Daoy (cell line): ENCODE results near the gene XPO5. TPM values are rescaled to one million over a fixed set of nuclear protein-coding genes. Genes with fewer than 3 reads are reported as not detected.

Experiments
- DNase-seq: peaks from one replicate; pipeline ENCODE4 v3.0.0-alpha.2; 2015; ENCODE audit warnings: low read depth
- total RNA-seq: library from RNA; depleted of rRNA; stranded (reverse); fragments of >200 nt; shearing (Covaris generic); gene quantifications from 2 replicates; pipeline ENCODE4 v1.2.3, GENCODE V29; 2014

XPO5 gene
- total RNA-seq, 1 experiment from 2014 or later: 62.1 TPM

- no peak for DNase-seq
Observed at GRCh38 chr6:43517505-43518357, 58.1 kb downstream of the XPO5 start.

DNA sequence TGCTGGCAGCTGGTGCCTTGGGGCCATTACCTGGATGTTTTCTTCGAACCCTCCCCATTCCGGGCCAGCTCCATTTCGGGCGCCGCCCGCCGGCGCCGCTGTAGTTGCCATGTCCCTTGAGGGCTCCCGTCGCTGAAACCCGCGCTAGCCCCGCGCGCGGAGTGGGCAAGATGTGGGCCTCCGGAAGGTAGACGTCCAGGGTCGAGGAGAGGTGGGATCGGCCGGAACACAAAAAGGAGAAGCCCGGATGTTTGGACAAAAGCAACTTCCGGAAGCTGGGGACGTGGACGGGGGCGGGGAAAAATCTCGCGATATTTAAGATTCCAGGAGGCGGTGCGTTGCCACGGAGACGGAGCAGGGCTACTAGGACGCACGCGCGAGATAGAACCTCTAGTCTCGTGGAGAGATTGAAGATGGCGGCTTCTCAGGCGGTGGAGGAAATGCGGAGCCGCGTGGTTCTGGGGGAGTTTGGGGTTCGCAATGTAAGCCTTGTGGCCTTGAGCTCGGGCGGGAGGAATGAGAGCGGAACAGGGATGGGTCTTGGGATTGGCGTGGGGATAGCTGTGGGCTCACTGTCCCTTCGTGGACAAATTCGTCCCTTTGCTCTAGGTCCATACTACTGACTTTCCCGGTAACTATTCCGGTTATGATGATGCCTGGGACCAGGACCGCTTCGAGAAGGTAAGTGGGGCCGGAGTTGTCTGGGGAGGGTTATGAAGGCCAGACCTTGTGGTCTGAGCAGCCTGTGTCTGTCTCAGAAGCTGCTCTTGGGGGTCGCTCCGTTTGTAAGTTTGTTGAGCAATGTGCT lies 58.9 kb downstream of the XPO5 start, which contains the start of the genes POLR1C and YIPF3:
Gene POLR1C (plus strand): TSS at position 393 of the 808 bp plus-strand sequence. CDS start 21 bp downstream, at position 414.
Gene YIPF3 (minus strand): TSS at position 230 of the 808 bp plus-strand sequence. CDS start 119 bp downstream, at position 111.
- DNase-seq: peak; percentile 98

GRCh38 chr6:43516367-43516696 lies 59.5 kb downstream of the XPO5 start:
- no peak for DNase-seq

DNA sequence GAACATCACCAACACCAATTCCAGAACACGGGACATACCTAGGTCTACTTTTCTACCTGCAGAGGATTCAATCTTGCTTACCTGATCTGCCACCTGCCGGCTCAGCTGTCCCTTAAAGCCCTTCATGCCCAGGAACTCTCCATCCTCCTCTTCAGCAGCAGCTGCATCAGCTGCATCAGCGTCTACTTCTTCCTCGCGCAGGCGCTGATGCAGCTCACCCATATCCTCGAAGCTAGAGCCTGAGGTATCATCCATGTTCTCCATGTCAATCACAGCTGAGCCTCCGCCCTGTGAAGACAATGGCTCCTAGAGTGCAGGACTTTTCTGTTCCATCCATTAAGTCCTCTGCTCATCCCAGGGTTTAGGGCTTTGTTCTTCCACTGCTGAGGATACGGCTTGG lies 60.0 kb downstream of the XPO5 start:
- no peak for DNase-seq

DNA sequence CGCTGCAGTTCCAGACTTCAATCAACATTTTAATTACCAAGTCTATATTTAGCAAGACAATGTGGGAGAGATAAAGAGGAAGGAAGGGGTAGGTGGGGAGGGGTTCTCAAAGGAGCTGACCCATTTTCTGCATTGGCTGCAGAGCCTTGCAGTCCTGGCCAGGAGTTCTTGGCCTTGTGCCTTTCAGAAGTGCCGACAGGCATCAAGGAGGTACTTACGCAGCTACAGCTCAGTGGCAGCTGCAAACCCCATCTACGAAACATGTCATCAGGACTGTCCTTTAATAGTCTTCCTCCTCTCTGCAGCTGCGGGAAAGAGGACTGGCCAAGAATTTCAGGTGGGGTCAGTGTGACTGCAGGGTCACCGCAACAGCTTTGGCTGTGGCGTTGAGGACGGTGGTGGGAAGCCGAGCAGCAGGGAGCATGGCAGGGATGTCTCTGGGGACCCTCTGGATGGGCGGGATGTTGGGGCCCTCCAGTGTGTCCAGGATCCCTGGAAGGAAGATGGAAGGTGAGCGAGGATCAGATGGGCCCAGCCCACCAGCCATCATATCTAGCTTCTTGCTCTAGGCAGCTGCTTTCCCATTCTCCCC lies 63.9 kb downstream of the XPO5 start:
- DNase-seq: no peak

DNA sequence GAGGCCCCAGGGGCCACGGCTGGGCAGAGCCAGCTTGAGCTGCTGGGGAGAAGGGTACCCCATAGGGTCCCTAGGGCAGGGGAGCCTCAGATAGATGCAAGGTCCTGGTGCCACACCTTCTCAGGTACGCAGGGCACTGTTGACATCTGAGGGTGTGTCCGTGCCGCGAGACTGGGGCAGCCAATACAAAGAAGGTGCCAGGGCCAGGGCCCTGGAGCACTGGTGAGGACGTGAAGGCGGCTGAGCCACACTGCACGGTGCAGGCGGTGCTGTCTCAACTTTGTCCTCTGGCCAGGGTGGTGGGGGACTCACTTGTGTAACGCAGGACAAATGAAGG lies 65.0 kb downstream of the XPO5 start:
- no peak for DNase-seq

DNA sequence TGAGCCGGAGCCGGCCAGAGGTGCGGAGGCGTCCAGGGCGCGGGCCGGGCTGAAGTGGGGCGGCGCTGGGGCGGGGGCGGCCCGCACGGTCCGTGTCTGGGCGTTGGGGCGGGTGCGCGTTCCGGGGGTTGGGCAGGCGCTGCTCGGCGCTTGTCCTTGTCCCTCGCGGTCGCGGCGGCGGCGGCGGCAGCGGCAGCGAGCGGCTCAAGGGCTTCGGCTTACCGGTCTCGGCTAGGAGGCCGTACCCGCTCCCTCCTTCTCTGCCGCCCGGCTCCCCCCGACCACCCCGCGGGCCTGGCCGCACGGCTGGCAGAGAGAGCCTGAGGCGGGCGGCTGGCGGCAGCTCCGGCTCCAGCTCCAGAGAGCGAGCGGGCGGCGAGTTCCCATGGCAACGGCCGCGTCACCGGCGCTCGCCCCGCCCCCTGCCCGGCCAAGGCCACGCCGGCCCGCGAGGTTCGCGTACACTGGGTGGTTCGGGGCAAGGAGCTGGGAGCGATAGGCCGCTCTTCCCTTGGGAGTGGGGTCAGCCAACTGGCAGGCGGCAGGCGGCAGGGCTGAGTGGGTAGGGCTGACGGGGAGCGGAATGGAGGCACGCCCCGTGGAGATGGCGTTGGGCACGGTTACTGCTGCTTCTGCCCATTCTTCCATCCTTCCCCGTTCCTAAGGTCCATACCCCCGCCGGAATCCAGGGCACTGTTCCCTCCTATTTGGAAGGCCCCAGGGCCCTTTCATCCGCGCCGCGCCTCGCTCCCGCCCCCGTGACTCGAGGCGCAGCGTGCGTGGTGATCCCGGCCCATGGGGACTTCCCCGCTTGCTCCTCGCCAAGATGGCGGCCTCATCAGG lies 65.6 kb downstream of the XPO5 start, which contains the start of gene LRRC73:
Gene LRRC73 (minus strand): TSS at position 363 of the 843 bp plus-strand sequence. CDS start 561 bp downstream, outside the sequence.
- peak; percentile 92 for DNase-seq

DNA sequence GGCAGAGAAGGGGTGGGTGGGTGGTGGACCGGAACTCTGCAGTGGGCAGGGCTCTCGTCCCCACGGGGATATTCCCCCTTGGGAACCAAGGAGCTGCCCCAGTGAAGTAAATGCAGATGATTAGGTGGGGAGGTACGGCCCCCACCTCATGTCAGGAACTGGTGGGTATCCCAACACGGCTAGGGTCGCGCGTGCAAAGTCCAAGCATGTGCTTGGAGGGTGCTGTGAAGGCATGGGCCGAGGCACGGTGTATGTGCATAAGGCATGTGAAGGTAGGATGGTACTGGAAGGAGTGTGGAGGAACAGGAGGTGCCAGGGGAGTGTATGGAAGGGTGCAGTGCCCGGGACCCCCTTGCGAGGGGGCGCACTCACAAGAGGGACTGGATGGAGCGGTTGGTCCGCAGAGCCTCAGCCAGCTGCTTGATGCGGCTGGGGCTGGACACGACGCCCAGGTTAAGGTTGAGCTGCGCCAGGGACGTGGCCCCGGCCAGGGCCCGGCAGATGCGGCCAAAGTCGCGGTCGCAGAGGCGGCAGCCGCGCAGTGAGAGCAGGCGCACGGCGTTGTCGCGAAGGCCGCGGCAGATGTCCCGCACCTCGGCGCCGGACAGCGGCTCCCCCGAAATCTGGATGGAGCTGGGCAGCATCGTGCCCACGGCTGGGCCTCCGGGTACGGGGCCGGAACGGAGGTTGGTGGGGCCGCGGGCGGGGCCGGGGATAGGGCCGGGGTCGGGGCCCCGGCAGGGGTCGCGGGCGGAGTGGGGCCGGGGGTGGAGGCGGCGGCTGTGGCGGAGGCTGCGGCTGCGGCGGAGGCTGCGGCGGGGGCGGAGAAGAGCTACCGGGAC lies 66.5 kb downstream of the XPO5 start:
- DNase-seq: no peak

DNA sequence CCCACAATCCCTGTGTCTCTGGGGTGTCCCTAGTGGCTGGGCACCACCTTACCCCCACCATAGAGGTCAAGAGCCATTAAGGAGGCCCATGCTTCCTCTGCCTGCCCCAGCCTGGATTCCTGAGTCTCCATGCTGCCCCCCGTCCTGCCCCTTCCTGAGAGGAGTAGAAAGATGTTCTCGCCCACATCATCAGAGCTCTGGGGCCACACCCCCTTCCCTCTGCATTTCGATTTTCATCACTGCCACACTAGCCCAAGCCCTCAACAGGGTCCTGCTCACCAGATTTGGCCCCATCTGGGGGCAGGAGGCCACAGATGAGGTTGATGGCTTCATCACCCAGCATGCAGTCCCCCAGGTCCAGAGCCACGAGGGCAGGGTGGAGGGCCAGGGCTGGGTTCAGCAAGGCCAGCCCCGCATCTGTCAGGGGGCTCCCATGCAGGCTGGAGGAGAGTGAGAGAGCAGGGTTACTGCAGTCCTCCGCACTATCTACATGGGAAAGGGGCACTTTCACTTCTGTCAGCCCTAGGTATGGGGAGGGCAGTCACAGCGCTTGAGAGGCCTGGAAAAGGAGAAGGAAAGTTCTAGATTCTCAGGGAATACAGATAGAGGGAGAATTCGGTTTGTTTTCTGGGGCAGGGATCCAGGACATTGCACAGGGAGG lies 67.2 kb downstream of the XPO5 start:
- no peak for DNase-seq

GRCh38 chr6:43506667-43507471 lies 69.0 kb downstream of the XPO5 start:
- DNase-seq: peak; percentile 85

GRCh38 chr6:43506171-43506570 lies 69.7 kb downstream of the XPO5 start:
- DNase-seq: no peak

DNA sequence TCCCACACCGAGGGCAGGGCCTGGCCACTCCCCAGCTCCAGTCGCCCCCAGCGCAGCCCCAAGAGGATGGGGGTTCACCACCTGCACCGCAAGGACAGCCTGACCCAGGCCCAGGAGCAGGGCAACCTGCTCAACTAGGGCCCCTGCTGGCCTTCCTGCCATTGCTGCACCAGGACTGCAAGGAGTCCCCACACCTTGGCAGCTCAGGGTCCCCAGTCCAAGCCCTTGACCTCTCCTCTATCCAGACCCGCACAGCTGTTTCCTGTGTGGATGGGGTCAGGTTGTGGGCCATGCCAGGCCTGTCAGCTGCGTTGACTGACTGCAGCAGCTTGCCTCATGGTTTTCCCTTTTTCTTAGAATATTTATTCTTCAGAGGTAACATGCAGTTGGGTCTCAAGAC lies 70.1 kb downstream of the XPO5 start:
- no peak for DNase-seq

DNA sequence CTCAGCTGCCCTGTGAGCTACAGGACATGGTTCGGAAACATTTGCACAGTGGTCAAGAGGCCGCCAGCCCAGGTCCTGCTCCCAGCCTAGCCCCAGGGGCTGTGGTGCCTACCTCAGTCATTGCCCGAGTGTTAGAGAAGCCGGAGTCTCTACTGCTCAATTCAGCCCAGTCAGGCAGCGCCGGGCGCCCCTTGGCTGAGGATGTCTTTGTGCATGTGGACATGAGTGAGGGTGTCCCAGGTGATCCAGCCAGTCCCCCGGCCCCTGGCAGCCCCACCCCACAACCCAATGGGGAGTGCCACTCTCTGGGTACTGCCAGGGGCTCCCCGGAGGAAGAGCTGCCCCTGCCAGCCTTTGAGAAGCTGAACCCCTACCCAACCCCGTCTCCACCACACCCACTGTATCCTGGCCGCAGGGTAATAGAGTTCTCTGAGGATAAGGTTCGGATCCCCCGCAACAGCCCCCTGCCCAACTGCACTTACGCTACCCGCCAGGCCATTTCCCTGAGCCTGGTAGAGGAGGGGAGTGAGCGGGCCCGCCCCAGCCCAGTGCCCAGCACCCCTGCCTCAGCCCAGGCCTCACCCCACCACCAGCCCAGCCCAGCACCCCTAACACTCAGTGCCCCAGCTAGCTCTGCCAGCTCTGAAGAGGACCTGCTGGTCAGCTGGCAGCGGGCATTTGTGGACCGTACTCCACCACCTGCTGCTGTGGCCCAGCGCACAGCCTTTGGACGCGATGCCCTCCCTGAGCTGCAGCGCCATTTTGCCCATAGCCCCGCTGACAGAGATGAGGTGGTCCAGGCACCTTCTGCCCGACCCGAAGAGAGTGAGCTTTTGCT lies 70.9 kb downstream of the XPO5 start:
- no peak for DNase-seq

GRCh38 chr6:43503443-43503842 lies 72.4 kb downstream of the XPO5 start:
- DNase-seq: no peak

GRCh38 chr6:43502666-43503065 lies 73.2 kb downstream of the XPO5 start:
- DNase-seq: no peak

DNA sequence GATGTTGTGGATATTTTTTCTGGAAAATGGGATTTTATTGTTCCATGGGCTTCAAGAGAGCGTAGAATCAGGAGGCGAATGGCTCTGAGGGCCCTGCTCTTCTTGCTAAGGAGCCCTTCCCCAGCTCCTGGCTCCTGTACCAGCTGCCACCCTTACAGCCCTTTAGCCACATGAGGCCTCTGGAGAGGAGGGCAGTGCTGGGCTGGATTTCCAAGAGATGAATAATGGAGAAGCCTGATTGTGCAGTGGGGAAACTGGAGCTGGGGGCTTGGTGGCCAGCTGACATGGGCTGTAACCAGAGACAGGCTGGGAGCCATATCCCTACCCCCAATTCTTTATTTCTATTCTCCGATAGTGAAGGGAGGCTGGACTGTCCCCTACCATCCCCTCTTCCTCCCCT lies 74.9 kb downstream of the XPO5 start:
- no peak for DNase-seq

GRCh38 chr6:43499028-43499815 lies 76.6 kb downstream of the XPO5 start:
- no peak for DNase-seq
